Measurements from ENCODE around the gene P2RX5.

Gene P2RX5

DNA sequence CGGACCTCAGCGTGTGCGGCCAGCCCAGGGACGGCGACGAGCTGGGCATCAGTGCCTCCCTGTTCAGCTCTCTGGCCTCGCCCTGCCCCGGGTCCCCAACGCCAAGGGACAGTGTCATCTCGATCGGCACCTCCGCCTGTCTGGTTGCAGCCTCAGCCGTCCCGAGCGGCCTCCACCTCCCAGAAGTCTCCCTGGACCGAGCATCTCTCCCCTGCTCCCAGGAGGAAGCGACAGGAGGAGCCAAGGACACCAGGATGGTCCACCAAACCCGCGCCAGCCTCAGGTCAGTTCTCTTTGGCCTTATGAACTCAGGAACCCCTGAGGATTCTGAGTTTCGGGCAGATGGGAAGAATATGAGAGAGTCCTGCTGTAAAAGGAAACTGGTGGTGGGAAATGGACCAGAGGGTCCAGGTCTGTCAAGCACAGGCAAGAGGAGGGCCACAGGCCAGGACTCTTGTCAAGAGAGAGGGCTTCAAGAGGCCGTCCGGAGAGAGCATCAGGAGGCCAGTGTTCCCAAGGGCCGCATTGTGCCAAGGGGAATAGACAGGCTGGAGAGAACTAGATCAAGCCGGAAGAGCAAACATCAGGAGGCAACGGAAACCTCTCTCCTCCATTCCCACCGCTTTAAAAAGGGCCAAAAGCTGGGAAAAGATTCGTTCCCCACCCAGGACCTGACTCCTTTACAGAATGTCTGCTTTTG lies 28.6 kb upstream of the P2RX5 start:
- Histone ChIP-seq H3K4me3 (ENCODE audit: control insufficient read depth in 1 of 7, extremely low read depth in 1 of 7, insufficient read depth in 4 of 7, low read depth in 2 of 7, low read length in 6 of 7) (peak overlapping the region; percentile 81 to 99 (median 91)), H3K27ac (ENCODE audit: insufficient read depth in 1 of 2, low read depth in 1 of 2, low read length in 2 of 2, poor library complexity in 1 of 2, severe bottlenecking in 2 of 2) (peak overlapping the region in 1 of 2 experiments; percentile 90), H3K27me3 (replicated peaks in 2 of 5; ENCODE audit: control insufficient read depth in 4 of 5, insufficient read depth in 5 of 5, low read length in 4 of 5) (no peaks in the 10 kb centered on the region), H3K36me3 (ENCODE audit: control insufficient read depth in 4 of 4, insufficient read depth in 4 of 4, low read length in 3 of 4) (peaks cover 0 to 33% (median 6%) of the 10 kb centered on the region in 4 experiments), H3K9me3 (ENCODE audit: control extremely low read depth in 1 of 5, control insufficient read depth in 4 of 5, insufficient read depth in 2 of 5, low read depth in 1 of 5, low read length in 4 of 5) (no peaks in the 10 kb centered on the region), H3K4me1 (ENCODE audit: control extremely low read depth in 1 of 4, control insufficient read depth in 4 of 4, insufficient read depth in 4 of 4, low read length in 3 of 4) (peaks cover 21 to 38% (median 32%) of the 10 kb centered on the region in 4 experiments)
- no peak for DNase-seq
- CTCF ChIA-PET = interaction anchor here (1.9 to 2.8 kb wide), 2 partner anchors 12 to 13 kb away, joined by 9 to 11 read pairs; no protein-coding TSS in a partner anchor
- POLR2A ChIA-PET = no interaction called here
- WGBS (ENCODE audit: insufficient coverage) = 16% methylated on average over 20 of the region's 27 CpGs

DNA sequence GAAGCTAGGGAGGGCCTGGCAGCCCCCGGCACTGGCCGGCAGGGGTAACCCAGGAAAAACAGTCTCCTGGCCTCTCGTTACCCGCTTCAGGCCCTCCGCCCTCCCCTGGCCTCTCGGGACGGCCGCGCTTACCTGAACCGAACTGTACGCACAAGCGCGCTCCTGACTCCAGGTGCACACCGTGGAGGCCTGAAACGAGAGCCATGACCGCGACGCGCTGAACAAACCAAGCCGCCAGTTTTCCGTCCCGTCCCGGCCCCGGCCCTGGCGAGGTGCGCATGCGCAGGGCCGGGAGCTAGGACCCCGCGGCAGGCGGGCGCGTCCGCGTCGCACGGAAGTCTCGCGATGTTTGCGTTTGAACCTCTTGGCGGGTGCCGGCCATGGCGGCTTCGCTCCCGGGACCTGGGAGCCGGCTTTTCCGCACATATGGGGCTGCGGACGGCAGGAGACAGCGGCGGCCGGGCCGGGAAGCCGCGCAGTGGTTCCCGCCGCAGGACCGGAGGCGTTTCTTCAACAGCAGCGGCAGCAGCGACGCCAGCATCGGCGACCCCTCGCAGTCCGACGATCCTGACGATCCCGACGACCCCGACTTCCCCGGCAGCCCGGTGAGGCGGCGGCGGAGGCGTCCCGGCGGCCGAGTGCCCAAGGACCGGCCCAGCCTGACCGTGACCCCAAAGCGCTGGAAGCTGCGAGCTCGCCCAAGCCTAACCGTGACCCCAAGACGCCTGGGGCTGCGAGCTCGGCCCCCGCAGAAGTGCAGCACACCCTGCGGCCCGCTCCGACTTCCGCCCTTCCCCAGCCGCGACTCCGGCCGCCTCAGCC lies 27.8 kb upstream of the P2RX5 start, which contains the start of gene HASPIN:
TSS of gene HASPIN (plus strand) at position 348 of the 822 bp plus-strand sequence. CDS start at position 381, 33 bp downstream.
- no peaks in the 10 kb centered on the region for H3K27me3 ChIP-seq (replicated peaks in 2 of 5; ENCODE audit: control insufficient read depth in 4 of 5, insufficient read depth in 5 of 5, low read length in 4 of 5)
- H3K4me1 ChIP-seq (ENCODE audit: control extremely low read depth in 1 of 4, control insufficient read depth in 4 of 4, insufficient read depth in 4 of 4, low read length in 3 of 4) = peaks cover 25 to 43% (median 32%) of the 10 kb centered on the region in 4 experiments
- H3K36me3 ChIP-seq (ENCODE audit: control insufficient read depth in 4 of 4, insufficient read depth in 4 of 4, low read length in 3 of 4) = peaks cover 0 to 30% (median 7%) of the 10 kb centered on the region in 4 experiments
- ChIA-PET POLR2A (no interaction called here), CTCF (interaction anchor here (1.0 to 2.8 kb wide), 5 partner anchors 11 to 102 kb away, joined by 3 to 11 read pairs (median 5); no protein-coding TSS in a partner anchor)
- WGBS (ENCODE audit: insufficient coverage) = under 1% methylated on average over 71 of the region's 98 CpGs
- no peaks in the 10 kb centered on the region for H3K9me3 ChIP-seq (ENCODE audit: control extremely low read depth in 1 of 5, control insufficient read depth in 4 of 5, insufficient read depth in 2 of 5, low read depth in 1 of 5, low read length in 4 of 5)
- peak; percentile 85 to 92 (median 90) for DNase-seq
- H3K27ac ChIP-seq (ENCODE audit: insufficient read depth in 1 of 2, low read depth in 1 of 2, low read length in 2 of 2, poor library complexity in 1 of 2, severe bottlenecking in 2 of 2) = peak within 1 kb of the TSS; percentile 74 to 90
- H3K4me3 ChIP-seq (ENCODE audit: control insufficient read depth in 1 of 7, extremely low read depth in 1 of 7, insufficient read depth in 4 of 7, low read depth in 2 of 7, low read length in 6 of 7) = peak within 1 kb of the TSS; percentile 81 to 99 (median 91)

DNA sequence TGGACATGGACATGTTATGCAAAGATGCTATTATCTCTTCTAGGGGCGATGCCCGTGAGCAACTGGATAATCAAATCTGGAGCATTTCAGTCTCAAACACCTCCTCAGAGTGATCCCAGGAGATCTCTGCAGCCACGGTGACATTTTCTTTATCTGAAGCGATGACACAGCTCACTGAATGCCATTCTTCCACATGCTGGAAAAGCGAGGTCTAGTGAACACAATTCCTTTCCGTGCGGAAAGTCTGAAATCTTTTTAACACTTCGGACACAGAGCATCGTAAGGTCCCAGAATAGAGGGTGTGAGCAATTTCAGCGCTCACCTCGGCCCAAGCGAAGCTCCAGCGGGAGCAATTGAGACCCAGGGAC lies 27.2 kb upstream of the P2RX5 start:
- H3K36me3 ChIP-seq (ENCODE audit: control insufficient read depth in 4 of 4, insufficient read depth in 4 of 4, low read length in 3 of 4) = peaks cover 0 to 33% (median 9%) of the 10 kb centered on the region in 4 experiments
- DNase-seq = no peak
- H3K4me3 ChIP-seq (ENCODE audit: control insufficient read depth in 1 of 7, extremely low read depth in 1 of 7, insufficient read depth in 4 of 7, low read depth in 2 of 7, low read length in 6 of 7) = peak overlapping the region; percentile 81 to 99 (median 91)
- H3K27me3 ChIP-seq (replicated peaks in 2 of 5; ENCODE audit: control insufficient read depth in 4 of 5, insufficient read depth in 5 of 5, low read length in 4 of 5) = no peaks in the 10 kb centered on the region
- 4% methylated on average over 13 of the region's 13 CpGs for WGBS (ENCODE audit: insufficient coverage)
- H3K9me3 ChIP-seq (ENCODE audit: control extremely low read depth in 1 of 5, control insufficient read depth in 4 of 5, insufficient read depth in 2 of 5, low read depth in 1 of 5, low read length in 4 of 5) = no peaks in the 10 kb centered on the region
- H3K4me1 ChIP-seq (ENCODE audit: control extremely low read depth in 1 of 4, control insufficient read depth in 4 of 4, insufficient read depth in 4 of 4, low read length in 3 of 4) = peaks cover 25 to 43% (median 32%) of the 10 kb centered on the region in 4 experiments
- ChIA-PET CTCF (interaction anchor here (1.0 to 2.8 kb wide), 5 partner anchors 11 to 103 kb away, joined by 3 to 11 read pairs (median 5); no protein-coding TSS in a partner anchor), POLR2A (interaction anchor here (1.0 kb wide), 1 partner anchor 10 kb away, joined by 4 read pairs; no protein-coding TSS in a partner anchor)
- H3K27ac ChIP-seq (ENCODE audit: insufficient read depth in 1 of 2, low read depth in 1 of 2, low read length in 2 of 2, poor library complexity in 1 of 2, severe bottlenecking in 2 of 2) = peak overlapping the region; percentile 74 to 90

DNA sequence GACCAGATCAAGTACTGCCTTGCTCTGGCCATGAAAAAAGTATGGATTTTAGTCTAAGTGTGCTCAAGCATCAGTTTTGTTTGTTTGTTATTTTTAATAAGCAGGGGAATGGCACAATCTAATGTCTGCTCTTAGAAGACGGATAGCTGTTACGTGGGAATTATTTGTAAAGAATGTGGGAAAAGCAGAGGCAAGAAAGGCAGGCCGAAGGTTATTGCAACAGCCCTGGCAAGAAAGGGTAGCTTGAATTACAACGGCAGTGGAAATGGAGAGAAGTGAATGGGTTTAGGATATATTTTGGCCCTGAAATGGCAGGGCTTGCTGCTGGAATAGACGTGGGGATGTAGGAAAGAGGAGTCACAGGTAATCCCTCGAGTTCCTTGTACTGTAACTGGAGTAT lies 26.8 kb upstream of the P2RX5 start:
- Histone ChIP-seq H3K9me3 (ENCODE audit: control extremely low read depth in 1 of 5, control insufficient read depth in 4 of 5, insufficient read depth in 2 of 5, low read depth in 1 of 5, low read length in 4 of 5) (no peaks in the 10 kb centered on the region), H3K36me3 (ENCODE audit: control insufficient read depth in 4 of 4, insufficient read depth in 4 of 4, low read length in 3 of 4) (peaks cover 0 to 33% (median 10%) of the 10 kb centered on the region in 4 experiments), H3K4me1 (ENCODE audit: control extremely low read depth in 1 of 4, control insufficient read depth in 4 of 4, insufficient read depth in 4 of 4, low read length in 3 of 4) (peaks cover 25 to 43% (median 32%) of the 10 kb centered on the region in 4 experiments), H3K27me3 (replicated peaks in 2 of 5; ENCODE audit: control insufficient read depth in 4 of 5, insufficient read depth in 5 of 5, low read length in 4 of 5) (no peaks in the 10 kb centered on the region), H3K4me3 (ENCODE audit: control insufficient read depth in 1 of 7, extremely low read depth in 1 of 7, insufficient read depth in 4 of 7, low read depth in 2 of 7, low read length in 6 of 7) (peak overlapping the region; percentile 81 to 99 (median 91)), H3K27ac (ENCODE audit: insufficient read depth in 1 of 2, low read depth in 1 of 2, low read length in 2 of 2, poor library complexity in 1 of 2, severe bottlenecking in 2 of 2) (peak overlapping the region; percentile 74 to 90)
- 73% methylated on average over 6 of the region's 6 CpGs for WGBS (ENCODE audit: insufficient coverage)
- DNase-seq = no peak
- CTCF ChIA-PET = interaction anchor here (1.4 to 2.8 kb wide), 4 partner anchors 10 to 40 kb away, joined by 5 to 11 read pairs (median 7); no protein-coding TSS in a partner anchor
- POLR2A ChIA-PET = interaction anchor here (1.0 kb wide), 1 partner anchor 10 kb away, joined by 4 read pairs; no protein-coding TSS in a partner anchor

DNA sequence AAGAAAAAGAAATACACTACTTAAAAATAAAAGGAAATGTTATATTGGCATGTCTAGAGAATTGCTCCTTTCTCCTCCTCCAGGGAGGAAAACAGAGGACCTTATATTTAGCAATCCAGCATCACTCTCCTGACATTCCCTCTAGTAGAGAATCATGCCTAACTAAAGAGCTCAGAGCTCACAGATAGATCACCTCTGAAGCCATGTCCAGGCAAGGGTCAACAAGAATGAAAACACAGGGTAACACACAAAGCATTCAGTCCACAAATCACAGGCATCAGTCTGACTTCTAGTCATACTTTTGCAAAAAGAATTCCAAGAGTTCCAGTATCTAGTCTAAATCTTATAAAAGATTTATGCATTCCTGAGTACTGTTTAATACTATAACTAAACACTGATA lies 23.3 kb upstream of the P2RX5 start:
- Histone ChIP-seq H3K9me3 (ENCODE audit: control extremely low read depth in 1 of 5, control insufficient read depth in 4 of 5, insufficient read depth in 2 of 5, low read depth in 1 of 5, low read length in 4 of 5) (no peaks in the 10 kb centered on the region), H3K4me3 (ENCODE audit: control insufficient read depth in 1 of 7, extremely low read depth in 1 of 7, insufficient read depth in 4 of 7, low read depth in 2 of 7, low read length in 6 of 7) (no peak overlapping the region), H3K36me3 (ENCODE audit: control insufficient read depth in 4 of 4, insufficient read depth in 4 of 4, low read length in 3 of 4) (peaks cover 11 to 43% (median 31%) of the 10 kb centered on the region in 4 experiments), H3K27me3 (replicated peaks in 2 of 5; ENCODE audit: control insufficient read depth in 4 of 5, insufficient read depth in 5 of 5, low read length in 4 of 5) (no peaks in the 10 kb centered on the region), H3K4me1 (ENCODE audit: control extremely low read depth in 1 of 4, control insufficient read depth in 4 of 4, insufficient read depth in 4 of 4, low read length in 3 of 4) (peaks cover 20 to 32% (median 24%) of the 10 kb centered on the region in 4 experiments), H3K27ac (ENCODE audit: insufficient read depth in 1 of 2, low read depth in 1 of 2, low read length in 2 of 2, poor library complexity in 1 of 2, severe bottlenecking in 2 of 2) (no peak overlapping the region)
- CTCF ChIA-PET = no interaction called here
- DNase-seq = no peak
- POLR2A ChIA-PET = no interaction called here

DNA sequence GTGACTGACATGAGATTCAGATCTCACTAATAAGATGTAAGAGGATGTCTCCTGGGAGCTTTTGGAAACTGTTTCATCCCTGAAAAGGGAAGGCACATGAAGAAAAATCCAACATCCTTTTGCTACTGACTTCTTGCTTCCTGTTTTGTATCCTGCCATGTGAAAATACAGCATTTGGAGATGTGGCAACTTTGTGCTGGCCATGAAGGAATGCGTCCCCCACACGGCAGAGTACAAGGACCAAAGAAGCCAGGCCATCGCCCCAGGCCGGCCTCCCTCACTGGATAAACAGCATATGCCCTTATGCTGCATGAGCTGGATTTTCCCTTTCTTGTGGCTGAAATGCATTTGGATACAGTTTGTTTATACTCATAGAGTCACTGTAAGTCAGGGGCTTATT lies 22.2 kb upstream of the P2RX5 start:
- ChIA-PET CTCF (interaction anchor here (0.6 to 1.7 kb wide), 2 partner anchors 100 to 1069 kb away, joined by 3 to 4 read pairs; no protein-coding TSS in a partner anchor), POLR2A (no interaction called here)
- H3K36me3 ChIP-seq (ENCODE audit: control insufficient read depth in 4 of 4, insufficient read depth in 4 of 4, low read length in 3 of 4) = peaks cover 11 to 43% (median 32%) of the 10 kb centered on the region in 4 experiments

More for the DNA sequence above, 22.2 kb upstream of the P2RX5 start:
- no peak overlapping the region for H3K27ac ChIP-seq (ENCODE audit: insufficient read depth in 1 of 2, low read depth in 1 of 2, low read length in 2 of 2, poor library complexity in 1 of 2, severe bottlenecking in 2 of 2)
- H3K4me3 ChIP-seq (ENCODE audit: control insufficient read depth in 1 of 7, extremely low read depth in 1 of 7, insufficient read depth in 4 of 7, low read depth in 2 of 7, low read length in 6 of 7) = no peak overlapping the region
- H3K4me1 ChIP-seq (ENCODE audit: control extremely low read depth in 1 of 4, control insufficient read depth in 4 of 4, insufficient read depth in 4 of 4, low read length in 3 of 4) = peaks cover 16 to 29% (median 21%) of the 10 kb centered on the region in 4 experiments
- DNase-seq = no peak
- no peaks in the 10 kb centered on the region for H3K9me3 ChIP-seq (ENCODE audit: control extremely low read depth in 1 of 5, control insufficient read depth in 4 of 5, insufficient read depth in 2 of 5, low read depth in 1 of 5, low read length in 4 of 5)
- WGBS (ENCODE audit: insufficient coverage) = 97% methylated on average over 4 of the region's 4 CpGs
- no peaks in the 10 kb centered on the region for H3K27me3 ChIP-seq (replicated peaks in 2 of 5; ENCODE audit: control insufficient read depth in 4 of 5, insufficient read depth in 5 of 5, low read length in 4 of 5)

Measured in common myeloid progenitor, CD34-positive (primary cell).